Measurements from ENCODE around the gene NPR1. TPM values are rescaled to one million over a fixed set of nuclear protein-coding genes. Genes with fewer than 3 reads are reported as not detected.

NPR1 gene
- total RNA-seq, 3 donors from 2014 or later: 19.9 to 134 (median 46.5) TPM

- H3K4me3 ChIP-seq: peak overlapping the region; percentile 62 to 92 (median 69)
- H3K27me3 ChIP-seq: peaks cover 0 to 10% of the 10 kb centered on the region in 2 donors
- TF ChIP-seq POLR2A (IDR thresholded peaks at IDR 0.05) (no peak), POLR2AphosphoS5 (IDR thresholded peaks at IDR 0.05) (no peak)
- TF ChIP-seq, protein P1, sequence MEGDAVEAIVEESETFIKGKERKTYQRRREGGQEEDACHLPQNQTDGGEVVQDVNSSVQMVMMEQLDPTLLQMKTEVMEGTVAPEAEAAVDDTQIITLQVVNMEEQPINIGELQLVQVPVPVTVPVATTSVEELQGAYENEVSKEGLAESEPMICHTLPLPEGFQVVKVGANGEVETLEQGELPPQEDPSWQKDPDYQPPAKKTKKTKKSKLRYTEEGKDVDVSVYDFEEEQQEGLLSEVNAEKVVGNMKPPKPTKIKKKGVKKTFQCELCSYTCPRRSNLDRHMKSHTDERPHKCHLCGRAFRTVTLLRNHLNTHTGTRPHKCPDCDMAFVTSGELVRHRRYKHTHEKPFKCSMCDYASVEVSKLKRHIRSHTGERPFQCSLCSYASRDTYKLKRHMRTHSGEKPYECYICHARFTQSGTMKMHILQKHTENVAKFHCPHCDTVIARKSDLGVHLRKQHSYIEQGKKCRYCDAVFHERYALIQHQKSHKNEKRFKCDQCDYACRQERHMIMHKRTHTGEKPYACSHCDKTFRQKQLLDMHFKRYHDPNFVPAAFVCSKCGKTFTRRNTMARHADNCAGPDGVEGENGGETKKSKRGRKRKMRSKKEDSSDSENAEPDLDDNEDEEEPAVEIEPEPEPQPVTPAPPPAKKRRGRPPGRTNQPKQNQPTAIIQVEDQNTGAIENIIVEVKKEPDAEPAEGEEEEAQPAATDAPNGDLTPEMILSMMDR (IDR thresholded peaks at IDR 0.05): peak in 1 of 3 donors; percentile 41
- H3K36me3 ChIP-seq: no peaks in the 10 kb centered on the region
- DNase-seq (ENCODE audit: low spot score in 2 of 2): no peak
- intact Hi-C loops (cut with DNase I; ENCODE audit: low total_unique reads): loop anchor here (10.0 kb wide), 1 partner anchor 95 kb away; the partner anchor contains the start of gene SLC27A3
- H3K27ac ChIP-seq: peak overlapping the region; percentile 29 to 68
- H3K9me3 ChIP-seq: no peaks in the 10 kb centered on the region
- H3K4me1 ChIP-seq: peaks cover 7 to 10% of the 10 kb centered on the region in 2 donors
Observed at GRCh38 chr1:153679337-153680119, 1.0 kb downstream of the NPR1 start.

- no peak for TF ChIP-seq POLR2AphosphoS5 (IDR thresholded peaks at IDR 0.05)
- TF ChIP-seq, protein P1 (IDR thresholded peaks at IDR 0.05): no peak
- no peak for TF ChIP-seq POLR2A (IDR thresholded peaks at IDR 0.05)
- peaks cover 7 to 10% of the 10 kb centered on the region in 2 donors for H3K4me1 ChIP-seq
- no peaks in the 10 kb centered on the region for H3K36me3 ChIP-seq
- intact Hi-C loops (cut with DNase I; ENCODE audit: low total_unique reads): no loop called here
- H3K27me3 ChIP-seq: peaks cover 0 to 10% of the 10 kb centered on the region in 2 donors
- no peak for DNase-seq (ENCODE audit: low spot score in 2 of 2)
- H3K27ac ChIP-seq: peak overlapping the region in 1 of 2 donors; percentile 68
- H3K9me3 ChIP-seq: no peaks in the 10 kb centered on the region
- peak overlapping the region; percentile 62 to 92 (median 69) for H3K4me3 ChIP-seq
Observed at GRCh38 chr1:153680120-153680403, 1.6 kb downstream of the NPR1 start.

- Histone ChIP-seq H3K27me3 (peaks cover 0 to 10% of the 10 kb centered on the region in 2 donors), H3K27ac (no peak overlapping the region), H3K4me1 (peaks cover 7 to 10% of the 10 kb centered on the region in 2 donors), H3K9me3 (no peaks in the 10 kb centered on the region), H3K36me3 (no peaks in the 10 kb centered on the region), H3K4me3 (no peak overlapping the region)
- intact Hi-C loops (cut with DNase I; ENCODE audit: low total_unique reads): no loop called here
- no peak for DNase-seq (ENCODE audit: low spot score in 2 of 2)
- TF ChIP-seq POLR2A (IDR thresholded peaks at IDR 0.05): no peak
Observed at GRCh38 chr1:153682730-153683129, 4.2 kb downstream of the NPR1 start.

GRCh38 chr1:153683854-153684253 lies 5.4 kb downstream of the NPR1 start:
- Histone ChIP-seq H3K4me3 (no peak overlapping the region), H3K4me1 (peaks cover 0 to 5% of the 10 kb centered on the region in 2 donors), H3K36me3 (no peaks in the 10 kb centered on the region), H3K9me3 (no peaks in the 10 kb centered on the region), H3K27ac (no peak overlapping the region), H3K27me3 (peaks cover 0 to 8% of the 10 kb centered on the region in 2 donors)
- intact Hi-C loops (cut with DNase I; ENCODE audit: low total_unique reads): no loop called here
- no peak for DNase-seq (ENCODE audit: low spot score in 2 of 2)
- TF ChIP-seq POLR2A (IDR thresholded peaks at IDR 0.05) (no peak), POLR2AphosphoS5 (IDR thresholded peaks at IDR 0.05) (no peak)
- TF ChIP-seq, protein P1 (IDR thresholded peaks at IDR 0.05): no peak

DNA sequence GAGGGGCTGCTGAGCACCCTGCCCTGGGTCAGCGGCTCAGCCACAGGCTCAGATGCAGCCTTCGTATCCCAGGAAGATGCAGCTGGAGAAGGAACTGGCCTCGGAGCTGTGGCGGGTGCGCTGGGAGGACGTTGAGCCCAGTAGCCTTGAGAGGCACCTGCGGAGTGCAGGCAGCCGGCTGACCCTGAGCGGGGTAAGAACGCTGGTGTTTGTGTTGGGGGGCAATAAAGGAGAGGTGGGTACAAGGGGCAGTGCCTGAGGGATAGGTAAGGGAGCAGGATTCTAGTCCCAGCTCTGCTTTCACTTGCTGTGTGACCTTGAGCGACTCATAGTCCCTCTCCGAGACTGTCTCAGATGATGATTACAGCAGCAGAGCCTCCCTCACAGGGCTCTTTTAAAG lies 6.4 kb downstream of the NPR1 start:
- no peak overlapping the region for H3K27ac ChIP-seq

More for the DNA sequence above, 6.4 kb downstream of the NPR1 start:
- Histone ChIP-seq H3K4me1 (no peaks in the 10 kb centered on the region), H3K4me3 (no peak overlapping the region), H3K27me3 (no peaks in the 10 kb centered on the region), H3K9me3 (no peaks in the 10 kb centered on the region), H3K36me3 (no peaks in the 10 kb centered on the region)
- no peak for TF ChIP-seq POLR2A (IDR thresholded peaks at IDR 0.05)
- TF ChIP-seq, protein P1 (IDR thresholded peaks at IDR 0.05): no peak
- no peak for TF ChIP-seq POLR2AphosphoS5 (IDR thresholded peaks at IDR 0.05)
- no peak for DNase-seq (ENCODE audit: low spot score in 2 of 2)
- intact Hi-C loops (cut with DNase I; ENCODE audit: low total_unique reads): no loop called here

All from breast epithelium (tissue), 4 donors.